Upper lobe of right lung (tissue), 1 donor: ENCODE results near the gene RPH3AL. TPM values are rescaled to one million over a fixed set of nuclear protein-coding genes. Genes with fewer than 3 reads are reported as not detected.

Experiments used
- ATAC-seq: fragments of 200-7000 bp; cut with Tn5 transposase; one replicate; pipeline ENCODE4 v1.9.1; 2020; ENCODE audit warnings: mild to moderate bottlenecking, moderate library complexity
- DNase-seq: peaks from one replicate; pipeline ENCODE4 v3.0.0-alpha.2; 2020
- H3K27ac ChIP-seq: fragments of 200-600 bp; one replicate; pipeline ENCODE4 v1.8.0; 2022
- H3K27me3 ChIP-seq: fragments of 200-600 bp; one replicate; pipeline ENCODE4 v1.8.0; 2022; ENCODE audit warnings: mild to moderate bottlenecking
- H3K36me3 ChIP-seq: fragments of 200-600 bp; one replicate; pipeline ENCODE4 v1.8.0; 2022
- H3K4me1 ChIP-seq: fragments of 200-600 bp; one replicate; pipeline ENCODE4 v1.8.0; 2022
- H3K4me3 ChIP-seq: fragments of 200-600 bp; one replicate; pipeline ENCODE4 v1.8.0; 2022; ENCODE audit warnings: mild to moderate bottlenecking
- H3K9me3 ChIP-seq: fragments of 200-600 bp; one replicate; pipeline ENCODE4 v1.8.0; 2022
- intact Hi-C: fragments of 100-400 bp; cut with DNase I; formaldehyde crosslinking; loops from one replicate; pipeline ENCODE4 v1.11.0; 2022
- total RNA-seq: library from RNA; stranded (reverse); fragmentation: NEBNext Ultra II Directional; extraction: Animal tissue kit (Norgen Biotek cat#: 25700); gene quantifications from one replicate; pipeline ENCODE4 v1.2.1, GENCODE V29; 2021
- TF ChIP-seq, protein P1 (sequence below): fragments of 200-600 bp; IDR thresholded peaks from one replicate; pipeline ENCODE4 v1.8.0; 2022; ENCODE audit warnings: antibody characterized with exemption
- donor health status: DM: no; HTN: yes; CAD: no; lungs with severe emphysema.

Gene RPH3AL
- total RNA-seq, 1 donor from 2014 or later = 33.3 TPM

DNA sequence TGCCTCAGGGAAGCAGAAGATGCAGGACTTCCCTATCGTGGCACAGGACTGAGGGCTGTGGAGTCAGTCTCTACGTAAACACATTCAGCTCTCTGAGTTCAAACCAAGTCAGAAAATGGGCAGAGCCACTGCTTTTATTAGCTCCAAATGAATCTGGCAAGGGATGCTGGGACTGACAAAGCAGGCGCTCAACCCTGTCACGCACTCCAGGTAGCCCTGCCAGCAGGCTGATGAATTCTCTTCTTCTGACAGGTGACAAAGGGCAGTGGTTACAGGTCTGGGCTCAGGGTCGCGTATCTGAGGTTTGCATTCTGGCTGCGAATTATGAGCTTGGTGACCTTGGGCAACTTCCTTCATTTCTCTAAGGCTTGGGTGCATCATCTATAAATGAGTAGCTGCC lies 9.4 kb downstream of the RPH3AL start:
- no peaks in the 10 kb centered on the region for H3K36me3 ChIP-seq
- no peaks in the 10 kb centered on the region for H3K9me3 ChIP-seq
- no peak for ATAC-seq
- no peak overlapping the region for H3K4me3 ChIP-seq
- peak; percentile 20 for DNase-seq
- no peaks in the 10 kb centered on the region for H3K27me3 ChIP-seq
- TF ChIP-seq, protein P1, sequence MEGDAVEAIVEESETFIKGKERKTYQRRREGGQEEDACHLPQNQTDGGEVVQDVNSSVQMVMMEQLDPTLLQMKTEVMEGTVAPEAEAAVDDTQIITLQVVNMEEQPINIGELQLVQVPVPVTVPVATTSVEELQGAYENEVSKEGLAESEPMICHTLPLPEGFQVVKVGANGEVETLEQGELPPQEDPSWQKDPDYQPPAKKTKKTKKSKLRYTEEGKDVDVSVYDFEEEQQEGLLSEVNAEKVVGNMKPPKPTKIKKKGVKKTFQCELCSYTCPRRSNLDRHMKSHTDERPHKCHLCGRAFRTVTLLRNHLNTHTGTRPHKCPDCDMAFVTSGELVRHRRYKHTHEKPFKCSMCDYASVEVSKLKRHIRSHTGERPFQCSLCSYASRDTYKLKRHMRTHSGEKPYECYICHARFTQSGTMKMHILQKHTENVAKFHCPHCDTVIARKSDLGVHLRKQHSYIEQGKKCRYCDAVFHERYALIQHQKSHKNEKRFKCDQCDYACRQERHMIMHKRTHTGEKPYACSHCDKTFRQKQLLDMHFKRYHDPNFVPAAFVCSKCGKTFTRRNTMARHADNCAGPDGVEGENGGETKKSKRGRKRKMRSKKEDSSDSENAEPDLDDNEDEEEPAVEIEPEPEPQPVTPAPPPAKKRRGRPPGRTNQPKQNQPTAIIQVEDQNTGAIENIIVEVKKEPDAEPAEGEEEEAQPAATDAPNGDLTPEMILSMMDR = no peak
- intact Hi-C loops = no loop called here
- peaks cover 18% of the 10 kb centered on the region for H3K4me1 ChIP-seq
- no peak overlapping the region for H3K27ac ChIP-seq

DNA sequence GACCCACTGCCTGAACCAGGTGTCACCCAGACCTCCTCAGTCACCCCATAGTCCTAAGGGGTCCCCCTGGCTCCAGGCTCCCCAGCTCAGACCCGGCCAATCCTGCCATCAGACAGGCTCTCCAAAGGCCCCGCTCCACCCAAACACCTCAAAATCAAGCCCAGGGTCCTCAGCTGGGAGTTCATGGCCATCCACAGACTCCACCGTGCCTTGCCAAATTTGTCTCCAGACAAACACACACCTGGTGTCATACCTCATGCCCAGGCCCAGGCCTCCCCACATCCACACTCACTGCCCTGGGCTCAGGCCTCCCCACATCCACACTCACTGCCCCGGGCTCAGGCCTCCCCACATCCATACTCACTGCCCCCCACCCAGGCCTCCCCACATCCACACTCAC lies 12.5 kb downstream of the RPH3AL start:
- intact Hi-C loops = no loop called here

DNA sequence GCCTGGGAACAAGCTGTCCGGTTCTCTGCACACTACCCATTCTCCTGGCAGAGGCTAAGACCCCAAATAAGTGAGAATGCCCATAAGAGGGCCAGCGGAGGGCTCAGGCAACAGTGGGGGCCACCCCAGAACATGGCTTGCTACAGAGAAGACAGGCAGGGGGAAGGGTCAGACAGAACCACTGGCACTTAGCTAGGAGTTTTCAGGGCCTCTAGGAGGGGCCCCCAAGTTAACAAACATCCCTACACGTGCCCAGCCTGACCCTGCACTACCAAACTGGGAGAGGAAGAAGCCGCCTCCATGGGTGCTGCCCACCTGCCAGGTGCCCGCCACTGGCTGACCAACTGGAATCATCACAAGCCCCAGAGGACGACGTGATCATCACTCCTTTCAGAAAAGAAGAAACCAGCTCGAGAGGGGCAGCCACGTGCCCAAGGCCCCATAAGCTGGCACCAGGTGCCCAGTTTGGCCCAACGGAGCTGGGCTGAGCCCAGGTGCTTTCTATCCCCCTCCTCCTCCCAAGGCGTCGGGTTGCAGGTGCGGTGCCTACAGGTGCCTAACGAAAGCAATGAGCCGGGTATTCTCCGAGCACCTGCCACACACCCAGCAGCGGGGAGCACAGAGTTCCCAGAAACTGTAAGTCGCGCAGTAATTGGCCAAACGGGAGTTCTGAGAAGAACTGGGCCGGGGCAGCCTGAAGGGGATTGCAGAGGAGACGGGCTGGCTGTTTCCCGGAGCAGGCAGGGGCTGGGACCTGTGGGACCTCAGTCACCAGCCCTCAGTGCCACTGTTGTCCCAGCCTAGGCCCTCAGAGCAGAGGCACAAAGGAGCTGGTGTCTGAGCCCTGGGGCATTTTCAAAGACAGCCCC lies 13.2 kb downstream of the RPH3AL start:
- no peaks in the 10 kb centered on the region for H3K36me3 ChIP-seq
- no peaks in the 10 kb centered on the region for H3K27me3 ChIP-seq
- H3K27ac ChIP-seq = peak overlapping the region; percentile 20
- intact Hi-C loops = no loop called here
- TF ChIP-seq, protein P1 = no peak
- H3K4me3 ChIP-seq = no peak overlapping the region
- ATAC-seq (peak; percentile 57), DNase-seq (peak; percentile 71)
- peaks cover 34% of the 10 kb centered on the region for H3K4me1 ChIP-seq
- H3K9me3 ChIP-seq = no peaks in the 10 kb centered on the region

More for the DNA sequence above, 12.5 kb downstream of the RPH3AL start:
- ATAC-seq = no peak
- TF ChIP-seq, protein P1 = no peak
- H3K36me3 ChIP-seq = no peaks in the 10 kb centered on the region
- H3K27ac ChIP-seq = no peak overlapping the region
- peaks cover 30% of the 10 kb centered on the region for H3K4me1 ChIP-seq
- no peaks in the 10 kb centered on the region for H3K27me3 ChIP-seq
- H3K9me3 ChIP-seq = no peaks in the 10 kb centered on the region
- DNase-seq = no peak
- H3K4me3 ChIP-seq = no peak overlapping the region

DNA sequence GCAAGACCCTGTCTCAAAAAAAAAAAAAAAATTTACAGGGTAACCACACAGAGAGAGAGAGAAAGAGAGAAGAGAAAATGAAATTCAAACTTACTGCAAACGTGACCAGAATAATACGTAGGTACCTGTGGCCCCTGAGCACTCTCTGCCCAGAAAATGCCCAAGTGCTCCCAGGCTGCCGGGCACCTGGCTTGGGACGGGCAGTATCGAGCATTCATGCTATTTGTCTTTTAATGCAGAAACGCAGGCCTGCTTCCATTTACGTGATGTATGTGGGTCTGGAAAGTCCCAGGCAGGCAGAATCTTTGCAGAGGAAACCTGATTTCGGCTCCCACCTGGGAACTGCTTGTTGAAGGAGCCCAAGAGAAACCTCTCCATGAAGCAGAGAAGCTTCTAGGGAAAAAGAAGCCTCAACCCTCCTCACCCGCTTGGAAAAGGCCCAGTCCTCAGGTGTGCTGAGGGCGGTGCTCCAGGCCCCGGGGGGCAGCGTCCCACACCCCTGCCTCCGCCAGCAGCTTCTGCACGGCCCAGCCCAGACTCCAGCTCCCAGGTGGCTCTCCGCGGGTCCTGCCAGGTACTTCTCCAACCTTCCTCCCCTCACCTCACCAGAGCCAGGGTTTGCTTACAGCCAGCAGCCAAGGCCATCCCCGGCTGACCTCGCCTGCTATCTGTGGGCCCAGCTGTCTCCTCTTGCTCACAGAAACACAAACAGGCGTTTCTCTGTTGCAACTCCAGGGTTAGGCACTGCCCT lies 14.0 kb downstream of the RPH3AL start:
- TF ChIP-seq, protein P1 = no peak
- DNase-seq (peak; percentile 65), ATAC-seq (peak; percentile 48)
- H3K4me3 ChIP-seq = no peak overlapping the region
- intact Hi-C loops = no loop called here
- no peaks in the 10 kb centered on the region for H3K36me3 ChIP-seq
- H3K4me1 ChIP-seq = peaks cover 41% of the 10 kb centered on the region
- no peaks in the 10 kb centered on the region for H3K27me3 ChIP-seq
- H3K27ac ChIP-seq = peak overlapping the region; percentile 20
- no peaks in the 10 kb centered on the region for H3K9me3 ChIP-seq

DNA sequence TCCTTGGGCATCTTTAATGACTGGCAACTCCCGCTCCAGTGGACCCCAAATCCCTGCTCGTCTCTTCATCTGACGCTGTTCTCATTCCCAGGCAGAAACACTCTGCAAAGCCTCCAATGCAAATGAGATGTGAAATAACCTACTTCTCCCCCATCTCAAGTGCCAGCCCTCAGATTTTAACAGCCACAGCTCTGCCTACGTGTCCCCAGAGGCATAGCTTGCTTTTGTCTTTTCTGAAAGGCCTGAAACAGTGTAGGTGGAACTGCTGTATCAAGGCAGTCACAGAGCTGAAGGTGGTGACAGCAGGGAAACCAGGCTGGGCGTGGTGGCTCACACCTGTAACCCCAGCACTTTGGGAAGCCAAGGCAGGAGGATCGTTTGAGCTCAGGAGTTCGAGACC lies 14.7 kb downstream of the RPH3AL start:
- Histone ChIP-seq H3K4me1 (peaks cover 46% of the 10 kb centered on the region), H3K27me3 (no peaks in the 10 kb centered on the region), H3K36me3 (no peaks in the 10 kb centered on the region), H3K27ac (no peak overlapping the region), H3K4me3 (no peak overlapping the region), H3K9me3 (no peaks in the 10 kb centered on the region)
- ATAC-seq (no peak), DNase-seq (peak; percentile 40)
- TF ChIP-seq, protein P1 = no peak
- intact Hi-C loops = no loop called here
